Kidney (tissue), 14 donors: ENCODE data around the gene CD300LD. TPM values are rescaled to one million over a fixed set of nuclear protein-coding genes. Genes with fewer than 3 reads are reported as not detected.
"Not testable (repeated sequence)": the region's sequence is repeated elsewhere in the genome, so short reads cannot be mapped to it uniquely, and the experiment has no call there.

Source experiments
- DNase-seq, 5 donors: peaks; one replicate each; pipeline ENCODE4 v3.0.0-alpha.2; 2013 to 2020
- FAIRE-seq: peaks from 2 replicates; lab custom pipeline; 2012; peaks lifted over from hg19 to GRCh38; lab: Jason Lieb, UNC
- H3K27ac ChIP-seq, 2 donors: one replicate each; pipeline ENCODE4 v1.7.0; 2013; ENCODE audit warnings: low read depth in 2 of 2, low read length in 2 of 2, inconsistent platforms in 1 of 2
- H3K27me3 ChIP-seq: one replicate; pipeline ENCODE4 v1.7.1; 2013; ENCODE audit warnings: low read length, inconsistent platforms; ENCODE audit not compliant: control insufficient read depth, insufficient read depth
- H3K36me3 ChIP-seq, 3 donors: one replicate each; pipeline versions ENCODE4 v1.7.0 to v1.7.1; 2013; ENCODE audit warnings: low read length in 3 of 3, control low read depth in 1 of 3, inconsistent platforms in 1 of 3; ENCODE audit not compliant: insufficient read depth in 3 of 3, control insufficient read depth in 2 of 3
- H3K4me1 ChIP-seq, 3 donors: one replicate each; pipeline versions ENCODE4 v1.7.0 to v1.7.1; 2013; ENCODE audit warnings: low read length in 3 of 3, inconsistent platforms in 1 of 3, low read depth in 1 of 3; ENCODE audit not compliant: control insufficient read depth in 2 of 3, insufficient read depth in 2 of 3
- H3K4me3 ChIP-seq, 3 donors: one replicate each; pipeline versions ENCODE4 v1.7.0 to v1.8.1; 2013; ENCODE audit warnings: low read length in 3 of 3, control low read depth in 1 of 3, inconsistent platforms in 1 of 3
- H3K9ac ChIP-seq, 3 donors: one replicate each; pipeline versions ENCODE4 v1.7.0 to v1.7.1; 2013; ENCODE audit warnings: low read length in 3 of 3, control low read depth in 1 of 3, inconsistent platforms in 1 of 3
- H3K9me3 ChIP-seq, 3 donors: one replicate each; pipeline versions ENCODE4 v1.7.0 to v1.7.1; 2013; ENCODE audit warnings: low read length in 3 of 3, control low read depth in 1 of 3, inconsistent platforms in 1 of 3; ENCODE audit not compliant: control insufficient read depth in 2 of 3, insufficient read depth in 1 of 3
- CTCF ChIP-seq: IDR thresholded peaks from 3 replicates; pipeline ENCODE4 v1.5.1; 2012; ENCODE audit warnings: mild to moderate bottlenecking, moderate library complexity, borderline replicate concordance; ENCODE audit not compliant: insufficient read depth; ENCODE audit errors: extremely low read depth
- intact Hi-C: fragments of 100-400 bp; cut with DNase I; formaldehyde crosslinking; loops from one replicate; pipeline ENCODE4 v1.11.1; 2022
- polyA plus RNA-seq: library from polyadenylated mRNA; stranded (reverse); fragments of 350-450 nt; fragmentation: Illumina TruSeq; extraction: RNeasy Lipid Tissue Mini Kit (QIAGEN cat#74804); gene quantifications from one replicate; pipeline ENCODE4 v1.2.3, GENCODE V29; 2014; ENCODE audit warnings: low read depth, low replicate concordance; ENCODE audit not compliant: insufficient read depth
- total RNA-seq: library from RNA; stranded (reverse); fragmentation: NEBNext Ultra II Directional; extraction: Animal tissue kit (Norgen Biotek cat#: 25700); gene quantifications from one replicate; pipeline ENCODE4 v1.2.1, GENCODE V29; 2021
- donor health status: control.
- donor health status: control.
- donor health status: control.
- donor health status: control.
- donor health status: control.
- donor health status: DM: yes; HTN: yes; CAD: no.
- donor health status: Normal renal cell carcinoma (clear cell type).

CD300LD gene
- total and polyA plus RNA-seq, 2 donors from 2014 or later: not detected

GRCh38 chr17:74563358-74563757 lies 28.7 kb downstream of the CD300LD start:
- DNase-seq (no peak), FAIRE-seq (no peak)
- no peak overlapping the region for H3K4me3 ChIP-seq
- no peak for TF ChIP-seq CTCF
- no peaks in the 10 kb centered on the region for H3K9me3 ChIP-seq
- no peaks in the 10 kb centered on the region for H3K4me1 ChIP-seq
- H3K27me3 ChIP-seq: no peaks in the 10 kb centered on the region
- H3K27ac ChIP-seq: no peak overlapping the region
- H3K36me3 ChIP-seq: no peaks in the 10 kb centered on the region
- intact Hi-C loops: no loop called here
- no peak overlapping the region for H3K9ac ChIP-seq

GRCh38 chr17:74561586-74561985 lies 30.5 kb downstream of the CD300LD start:
- H3K4me3 ChIP-seq: no peak overlapping the region
- DNase-seq (no peak), FAIRE-seq (no peak)
- no peaks in the 10 kb centered on the region for H3K36me3 ChIP-seq
- no peak overlapping the region for H3K27ac ChIP-seq
- H3K9me3 ChIP-seq: no peaks in the 10 kb centered on the region
- intact Hi-C loops: no loop called here
- TF ChIP-seq CTCF: no peak
- no peaks in the 10 kb centered on the region for H3K4me1 ChIP-seq
- H3K27me3 ChIP-seq: no peaks in the 10 kb centered on the region
- H3K9ac ChIP-seq: no peak overlapping the region

- Histone ChIP-seq H3K4me1 (no peaks in the 10 kb centered on the region), H3K9ac (no peak overlapping the region), H3K9me3 (no peaks in the 10 kb centered on the region), H3K27me3 (no peaks in the 10 kb centered on the region), H3K27ac (no peak overlapping the region), H3K4me3 (no peak overlapping the region), H3K36me3 (no peaks in the 10 kb centered on the region)
- FAIRE-seq: no peak
- intact Hi-C loops: no loop called here
- no peak for TF ChIP-seq CTCF
- no peak for DNase-seq
Measured at GRCh38 chr17:74558882-74559519, 33.1 kb downstream of the CD300LD start.

GRCh38 chr17:74558402-74558801 lies 33.7 kb downstream of the CD300LD start:
- H3K9ac ChIP-seq, H3K9me3 ChIP-seq, H3K4me3 ChIP-seq, H3K27ac ChIP-seq, H3K27me3 ChIP-seq, intact Hi-C loops, H3K4me1 ChIP-seq, H3K36me3 ChIP-seq, DNase-seq, FAIRE-seq: not testable (repeated sequence)
